GM18861 (cell line): ENCODE measurements around the gene CAP1.
A peak's percentile ranks its signal among the peaks of the same experiment; 100 is the strongest.

Experiments used
- ATAC-seq: cut with Tn5 transposase; IDR thresholded peaks from one replicate; pipeline ENCODE4 v1.9.1; 2021; ENCODE audit not compliant: unreplicated experiment

The CAP1 gene

DNA sequence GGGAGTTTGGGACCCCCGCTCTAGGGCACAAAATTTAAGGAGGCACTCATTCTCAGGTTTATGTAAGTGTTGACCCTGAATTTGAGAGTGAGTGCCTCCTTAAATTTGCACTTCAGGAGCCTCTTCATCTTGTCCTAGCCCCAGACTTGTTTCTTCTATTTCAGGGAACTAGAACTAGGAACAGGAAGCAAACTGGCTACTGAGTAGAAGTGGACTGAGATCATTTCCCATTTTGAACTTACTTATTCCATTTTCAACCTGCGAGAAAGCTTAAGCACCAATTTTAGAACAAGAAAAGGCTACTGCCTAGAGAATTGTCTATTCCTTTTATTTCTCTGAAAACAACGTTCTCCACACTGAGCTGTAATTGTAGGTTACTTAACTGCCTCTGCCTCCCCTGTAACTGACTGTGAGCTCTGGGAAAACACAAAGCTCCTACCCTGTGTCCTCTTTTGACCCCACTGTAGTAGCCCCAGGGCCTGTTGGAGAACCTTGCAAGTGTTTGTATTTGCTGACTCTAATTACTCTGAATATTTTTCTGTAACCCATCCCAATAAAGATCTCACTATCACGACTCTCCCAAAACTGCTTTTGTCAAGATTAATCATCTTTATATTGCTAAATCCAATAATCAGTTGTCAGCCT lies 54.1 kb downstream of the CAP1 start:
- no peak for ATAC-seq

DNA sequence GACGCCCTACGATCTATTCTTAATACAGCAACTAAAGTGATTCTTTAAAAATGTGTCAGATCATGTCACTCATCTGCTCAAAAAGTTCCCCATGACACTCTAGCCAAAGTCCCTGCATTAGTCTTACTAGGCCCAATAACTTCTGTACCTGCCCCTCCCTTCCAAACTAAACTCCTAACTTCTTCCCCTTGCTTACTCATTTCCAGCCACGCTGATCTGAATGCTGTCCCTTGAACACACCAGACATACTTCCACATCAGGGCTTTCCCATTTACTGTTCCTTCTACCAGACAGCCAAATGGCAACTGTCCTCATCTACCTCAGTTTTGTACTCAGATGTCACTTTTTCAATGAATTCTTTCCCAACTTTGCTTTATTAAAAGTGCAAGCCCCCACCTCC lies 55.3 kb downstream of the CAP1 start:
- ATAC-seq = no peak

GRCh38 chr1:40096646-40096976 lies 56.1 kb downstream of the CAP1 start:
- ATAC-seq = no peak

DNA sequence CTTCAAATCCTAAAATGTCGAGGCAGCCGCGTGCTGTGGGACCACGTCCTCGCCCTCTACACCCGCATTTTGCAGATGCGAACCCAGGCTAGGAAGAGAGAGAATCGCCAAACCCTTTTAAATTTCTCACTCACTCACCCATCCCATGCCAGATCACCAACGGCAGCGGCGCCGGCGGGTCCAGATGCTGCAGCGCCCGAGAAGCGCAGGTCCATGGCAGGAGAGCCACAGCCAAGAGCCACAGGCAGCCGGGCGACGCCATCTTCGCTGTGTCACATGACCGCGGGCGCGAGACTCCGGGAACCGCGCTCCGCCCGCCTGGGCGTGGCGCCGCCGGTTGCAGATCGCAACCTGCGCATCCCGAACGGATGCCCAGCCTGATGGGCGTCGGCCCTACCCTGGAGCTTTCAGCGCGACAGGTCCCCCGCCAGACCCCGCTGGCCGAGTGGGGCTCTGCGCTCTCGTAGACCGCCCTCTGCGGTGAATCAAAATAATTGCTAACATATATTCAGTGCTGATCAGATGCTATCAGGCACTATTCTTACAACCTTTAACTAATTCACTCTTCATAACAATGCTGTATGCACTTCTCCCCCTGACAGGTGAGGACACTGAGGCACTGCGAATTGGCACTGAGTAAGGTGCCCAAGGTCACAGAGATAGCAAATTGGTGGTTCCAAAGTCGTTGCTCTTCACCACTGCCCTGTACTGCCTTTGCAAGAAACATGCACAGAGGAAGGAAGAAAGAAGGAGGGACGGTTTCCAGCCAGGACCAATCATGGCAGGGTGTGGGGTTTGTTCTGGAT lies 56.7 kb downstream of the CAP1 start, which contains the start of gene PPT1:
Gene PPT1 (minus strand): TSS at position 276 of the 806 bp plus-strand sequence. CDS start 14 bp downstream, at position 262.
- peak; percentile 82 for ATAC-seq

DNA sequence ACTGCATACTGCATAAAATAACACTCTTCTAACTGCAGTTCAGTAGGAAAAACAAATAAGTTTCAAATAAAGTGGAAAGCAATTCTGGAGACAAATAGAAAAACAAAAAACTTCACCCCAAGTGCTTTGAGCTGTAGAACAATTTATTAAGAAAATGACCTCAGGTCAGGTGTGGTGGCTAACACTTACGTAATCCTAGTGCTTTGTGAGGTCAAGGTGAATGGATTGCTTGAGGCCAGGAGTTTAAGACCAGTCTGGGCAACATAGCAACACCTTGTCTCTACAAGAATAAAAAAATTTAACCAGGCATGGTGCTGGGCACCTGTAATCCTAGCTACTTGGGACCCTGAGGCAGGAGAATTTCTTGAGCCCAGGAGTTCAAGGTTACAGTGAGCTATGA lies 61.5 kb downstream of the CAP1 start:
- ATAC-seq = no peak

DNA sequence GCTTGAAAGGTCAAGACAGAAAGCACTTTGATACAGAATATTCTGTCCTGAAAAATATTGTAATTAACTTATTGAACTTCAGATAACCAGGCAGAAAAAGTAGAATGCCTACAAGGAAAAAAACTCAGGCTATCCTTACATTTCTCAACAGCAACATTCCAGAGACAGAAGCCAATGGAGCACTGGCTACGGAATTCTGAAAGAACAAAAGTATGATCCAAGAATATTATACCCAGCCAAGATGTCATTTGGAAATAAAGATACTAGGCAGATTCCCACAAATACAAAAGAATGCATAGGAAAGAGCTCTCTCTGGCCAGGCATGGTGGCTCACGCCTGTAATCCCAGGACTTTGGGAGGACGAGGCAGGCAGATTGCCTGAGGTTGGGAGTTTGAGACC lies 62.4 kb downstream of the CAP1 start:
- no peak for ATAC-seq

- no peak for ATAC-seq
Measured at GRCh38 chr1:40105028-40105427, 64.5 kb downstream of the CAP1 start.

GRCh38 chr1:40107290-40107959 lies 66.9 kb downstream of the CAP1 start:
- no peak for ATAC-seq

DNA sequence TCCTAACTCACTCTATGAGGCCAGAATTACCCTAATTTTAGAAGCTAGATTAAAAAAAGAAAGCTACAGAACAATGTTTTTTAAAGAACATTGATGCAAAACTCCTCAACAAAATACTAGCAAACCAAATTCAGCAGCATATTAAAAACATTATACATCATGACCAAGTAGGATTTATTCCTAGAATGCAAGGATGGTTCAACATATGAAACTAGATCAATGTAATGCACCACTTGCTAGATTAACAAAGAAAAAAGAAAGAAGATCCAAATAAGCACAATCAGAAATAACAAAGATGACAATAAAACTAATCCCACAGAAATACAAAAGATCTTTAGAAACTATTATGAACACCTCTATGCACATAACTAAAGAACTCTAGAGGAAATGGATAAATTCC lies 69.9 kb downstream of the CAP1 start:
- ATAC-seq = no peak

DNA sequence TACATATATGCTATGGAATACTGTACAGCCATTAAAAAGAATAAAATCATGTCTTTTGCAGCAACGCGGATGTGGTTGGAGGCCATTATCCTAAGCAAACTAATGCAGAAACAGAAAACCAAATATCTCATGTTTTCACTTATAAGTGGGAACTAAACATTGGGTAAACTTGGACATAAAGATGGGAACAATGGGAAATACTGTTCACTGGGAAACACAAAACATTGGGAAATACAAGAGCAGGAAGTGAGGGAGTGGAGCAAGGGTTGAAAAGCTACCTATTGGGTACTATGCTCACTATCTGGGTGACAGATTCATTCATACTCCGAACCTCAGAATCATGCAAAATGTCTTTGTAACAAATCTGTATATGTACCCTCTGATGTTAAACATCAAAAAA lies 73.9 kb downstream of the CAP1 start:
- no peak for ATAC-seq

- ATAC-seq = no peak
Measured at GRCh38 chr1:40120128-40120527, 79.6 kb downstream of the CAP1 start.
